ENCODE measurements around the gene FAM163A.

DNA sequence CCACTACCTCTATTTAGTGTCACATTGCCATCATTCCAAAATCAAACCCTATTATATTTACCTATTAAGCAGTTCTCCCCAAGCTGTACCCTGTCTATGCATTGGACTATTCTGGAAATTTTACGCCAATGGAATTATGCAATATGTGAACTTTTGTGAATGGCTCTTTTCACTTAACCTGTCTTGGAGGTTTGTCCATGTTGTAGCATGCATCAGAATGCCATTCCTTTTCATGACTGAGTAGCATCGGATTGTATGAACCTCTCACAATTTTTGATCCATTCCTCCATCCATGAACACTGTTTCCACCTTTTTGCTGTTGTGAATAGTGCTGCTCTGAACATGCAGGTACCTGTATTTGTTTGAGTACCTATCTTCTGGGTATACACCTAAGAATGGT is 33.7 kb downstream of the FAM163A start:
- TF ChIP-seq, protein P1, sequence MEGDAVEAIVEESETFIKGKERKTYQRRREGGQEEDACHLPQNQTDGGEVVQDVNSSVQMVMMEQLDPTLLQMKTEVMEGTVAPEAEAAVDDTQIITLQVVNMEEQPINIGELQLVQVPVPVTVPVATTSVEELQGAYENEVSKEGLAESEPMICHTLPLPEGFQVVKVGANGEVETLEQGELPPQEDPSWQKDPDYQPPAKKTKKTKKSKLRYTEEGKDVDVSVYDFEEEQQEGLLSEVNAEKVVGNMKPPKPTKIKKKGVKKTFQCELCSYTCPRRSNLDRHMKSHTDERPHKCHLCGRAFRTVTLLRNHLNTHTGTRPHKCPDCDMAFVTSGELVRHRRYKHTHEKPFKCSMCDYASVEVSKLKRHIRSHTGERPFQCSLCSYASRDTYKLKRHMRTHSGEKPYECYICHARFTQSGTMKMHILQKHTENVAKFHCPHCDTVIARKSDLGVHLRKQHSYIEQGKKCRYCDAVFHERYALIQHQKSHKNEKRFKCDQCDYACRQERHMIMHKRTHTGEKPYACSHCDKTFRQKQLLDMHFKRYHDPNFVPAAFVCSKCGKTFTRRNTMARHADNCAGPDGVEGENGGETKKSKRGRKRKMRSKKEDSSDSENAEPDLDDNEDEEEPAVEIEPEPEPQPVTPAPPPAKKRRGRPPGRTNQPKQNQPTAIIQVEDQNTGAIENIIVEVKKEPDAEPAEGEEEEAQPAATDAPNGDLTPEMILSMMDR (IDR thresholded peaks at IDR 0.05): no peak
- TF ChIP-seq POLR2AphosphoS5 (IDR thresholded peaks at IDR 0.05): no peak
- TF ChIP-seq POLR2A (IDR thresholded peaks at IDR 0.05; ENCODE audit: low read depth): no peak
- TF ChIP-seq EP300 (IDR thresholded peaks at IDR 0.05): no peak
